Fibroblast of lung (primary cell): ENCODE results near the gene BMP3. TPM values are rescaled to one million over a fixed set of nuclear protein-coding genes. Genes with fewer than 3 reads are reported as not detected.

Source experiments
- DNase-seq, 2 donors: peaks; one replicate each; pipeline versions ENCODE4 v3.0.0 to v3.0.0-alpha.2; 2010; ENCODE audit warnings: low read depth in 2 of 2
- H2AFZ ChIP-seq: 2 replicates; pipeline ENCODE4 v1.5.1; 2012; ENCODE audit warnings: low read length, control low read depth, inconsistent platforms
- H3K27ac ChIP-seq: 2 replicates; pipeline ENCODE4 v1.5.1; 2011; ENCODE audit warnings: low read length, control low read depth; ENCODE audit not compliant: insufficient read depth
- H3K27me3 ChIP-seq: 2 replicates; pipeline ENCODE4 v1.5.1; 2011; ENCODE audit warnings: mild to moderate bottlenecking, low read length; ENCODE audit not compliant: control insufficient read depth, insufficient read depth
- H3K36me3 ChIP-seq: 2 replicates; pipeline ENCODE4 v1.5.1; 2011; ENCODE audit warnings: low read length; ENCODE audit not compliant: control insufficient read depth, insufficient read depth
- H3K4me1 ChIP-seq: 2 replicates; pipeline ENCODE4 v1.5.1; 2011; ENCODE audit warnings: low read length; ENCODE audit not compliant: control insufficient read depth, insufficient read depth; ENCODE audit errors: extremely low read depth
- H3K4me2 ChIP-seq: 2 replicates; pipeline ENCODE4 v1.5.1; 2011; ENCODE audit warnings: low read length, control low read depth; ENCODE audit not compliant: insufficient read depth; ENCODE audit errors: extremely low read depth
- H3K4me3 ChIP-seq, 4 experiments: fragments of 200-600 bp in 1 of 4; sonication (generic) in 1 of 4; replicated peaks in 1 of 4; 2 replicates each; pipeline ENCODE4 v1.5.1; 2011 to 2016; ENCODE audit warnings: low read length in 4 of 4, low read depth in 3 of 4, mild to moderate bottlenecking in 3 of 4, control low read depth in 2 of 4, inconsistent platforms in 1 of 4, mixed read lengths in 1 of 4; ENCODE audit not compliant: insufficient read depth in 1 of 4; ENCODE audit errors: control extremely low read depth in 1 of 4
- H3K79me2 ChIP-seq: 2 replicates; pipeline ENCODE4 v1.5.1; 2012; ENCODE audit warnings: mild to moderate bottlenecking, low read length, inconsistent platforms; ENCODE audit not compliant: control insufficient read depth, insufficient read depth
- H3K9ac ChIP-seq: 2 replicates; pipeline ENCODE4 v1.5.1; 2011; ENCODE audit warnings: mild to moderate bottlenecking, low read length, control low read depth; ENCODE audit not compliant: insufficient read depth
- H3K9me3 ChIP-seq: 2 replicates; pipeline ENCODE4 v1.5.1; 2012; ENCODE audit warnings: low read depth, low read length; ENCODE audit not compliant: control insufficient read depth, insufficient read depth
- H4K20me1 ChIP-seq: 2 replicates; pipeline ENCODE4 v1.5.1; 2011; ENCODE audit warnings: low read length; ENCODE audit not compliant: control insufficient read depth, insufficient read depth; ENCODE audit errors: extremely low read depth
- CTCF ChIP-seq, 2 donors: IDR thresholded peaks in 1 of 2; conservative IDR thresholded peaks in 1 of 2; 1 replicate in 1 of 2; 2 replicates in 1 of 2; pipeline ENCODE4 v1.5.1; 2011 to 2012; ENCODE audit warnings: low read length in 2 of 2, control low read depth in 1 of 2, inconsistent platforms in 1 of 2, low read depth in 1 of 2, mild to moderate bottlenecking in 1 of 2
- EZH2 ChIP-seq: IDR thresholded peaks from 2 replicates; pipeline ENCODE4 v1.5.1; 2012; ENCODE audit warnings: low read length, control low read depth, mild to moderate bottlenecking; ENCODE audit errors: missing control alignments
- polyA plus RNA-seq, 2 donors: library from polyadenylated mRNA; depleted of rRNA in 1 of 2; stranded (reverse) in 1 of 2; unstranded in 1 of 2; fragments of >200 nt; gene quantifications; 2 replicates each; pipeline ENCODE4 v1.2.1, GENCODE V29; 2011 to 2012; ENCODE audit warnings: missing spikeins in 1 of 2
- total RNA-seq: library from RNA; depleted of rRNA; stranded (reverse); fragments of >200 nt; gene quantifications from 2 replicates; pipeline ENCODE4 v1.2.1, GENCODE V29; 2014

Gene BMP3
- total and polyA plus RNA-seq, 2 donors (not counting 1 experiment from before 2014, with no cell fraction given) = 0.05 to 0.17 TPM

- no peak for DNase-seq
- H3K79me2 ChIP-seq = no peaks in the 10 kb centered on the region
- no peaks in the 10 kb centered on the region for H3K9me3 ChIP-seq
- H3K27me3 ChIP-seq = no peaks in the 10 kb centered on the region
- no peak overlapping the region for H3K9ac ChIP-seq
- H4K20me1 ChIP-seq = no peaks in the 10 kb centered on the region
- H2AFZ ChIP-seq = no peak overlapping the region
- no peak overlapping the region for H3K27ac ChIP-seq
- H3K36me3 ChIP-seq = no peaks in the 10 kb centered on the region
- no peaks in the 10 kb centered on the region for H3K4me1 ChIP-seq
- H3K4me3 ChIP-seq = no peak overlapping the region
- H3K4me2 ChIP-seq = no peak overlapping the region
- TF ChIP-seq CTCF (conservative IDR thresholded peaks at IDR 0.05 in 1 of 2, IDR thresholded peaks at IDR 0.05 in 1 of 2; ENCODE audit: low read depth in 1 of 2, low read length in 2 of 2) = no peak
- TF ChIP-seq EZH2 = no peak
Observed at GRCh38 chr4:81060587-81061343, 30.3 kb downstream of the BMP3 start.

- Histone ChIP-seq H3K79me2 (no peaks in the 10 kb centered on the region), H3K4me2 (no peak overlapping the region), H3K36me3 (no peaks in the 10 kb centered on the region), H3K4me3 (no peak overlapping the region), H4K20me1 (no peaks in the 10 kb centered on the region), H3K4me1 (no peaks in the 10 kb centered on the region), H3K27ac (no peak overlapping the region), H2AFZ (no peak overlapping the region), H3K9ac (no peak overlapping the region), H3K9me3 (no peaks in the 10 kb centered on the region), H3K27me3 (no peaks in the 10 kb centered on the region)
- TF ChIP-seq CTCF (conservative IDR thresholded peaks at IDR 0.05 in 1 of 2, IDR thresholded peaks at IDR 0.05 in 1 of 2; ENCODE audit: low read depth in 1 of 2, low read length in 2 of 2) = no peak
- TF ChIP-seq EZH2 = no peak
- DNase-seq = no peak
Observed at GRCh38 chr4:81061344-81061730, 30.8 kb downstream of the BMP3 start.

- no peaks in the 10 kb centered on the region for H3K4me1 ChIP-seq
- no peak overlapping the region for H3K9ac ChIP-seq
- H3K27ac ChIP-seq = no peak overlapping the region
- TF ChIP-seq CTCF (conservative IDR thresholded peaks at IDR 0.05 in 1 of 2, IDR thresholded peaks at IDR 0.05 in 1 of 2; ENCODE audit: low read depth in 1 of 2, low read length in 2 of 2) = no peak
- no peak for TF ChIP-seq EZH2
- no peaks in the 10 kb centered on the region for H4K20me1 ChIP-seq
- H3K4me3 ChIP-seq = no peak overlapping the region
- no peaks in the 10 kb centered on the region for H3K27me3 ChIP-seq
- peak in 1 of 2 donors; percentile 69 for DNase-seq
- H3K4me2 ChIP-seq = no peak overlapping the region
- no peak overlapping the region for H2AFZ ChIP-seq
- no peaks in the 10 kb centered on the region for H3K36me3 ChIP-seq
- H3K9me3 ChIP-seq = no peaks in the 10 kb centered on the region
- no peaks in the 10 kb centered on the region for H3K79me2 ChIP-seq
Observed at GRCh38 chr4:81062001-81062400, 31.5 kb downstream of the BMP3 start.
